CD4-positive, alpha-beta T cell (primary cell): ENCODE measurements around the gene HOXC9. TPM values are rescaled to one million over a fixed set of nuclear protein-coding genes. Genes with fewer than 3 reads are reported as not detected.

ENCODE experiments used
- ATAC-seq: fragments of 200-7000 bp; cut with Tn5 transposase; one replicate; pipeline ENCODE4 v1.10.0; 2022; ENCODE audit warnings: mild to moderate bottlenecking; ENCODE audit not compliant: poor library complexity
- CTCF ChIA-PET: fragments of 350-600 bp; sonication (Branson Sonifier 250); formaldehyde crosslinking; loops from one replicate; lab custom pipeline; 2021; ENCODE audit warnings: antibody characterized with exemption, inconsistent platforms; lab: Charles Lee
- POLR2A ChIA-PET: fragments of 350-600 bp; sonication (Branson Sonifier 250); formaldehyde crosslinking; loops from one replicate; lab custom pipeline; 2021; ENCODE audit warnings: antibody characterized with exemption, inconsistent platforms; lab: Charles Lee
- DNase-seq, 14 experiments: peaks; one replicate each; pipeline ENCODE4 v3.0.0-alpha.2; 2013 to 2020; ENCODE audit warnings: mixed read lengths in 2 of 14
- H3K27ac ChIP-seq, 2 donors: one replicate each; pipeline versions ENCODE4 v1.5.1 to v1.7.0; 2013; ENCODE audit warnings: low read length in 2 of 2, low read depth in 1 of 2, mild to moderate bottlenecking in 1 of 2
- H3K27me3 ChIP-seq, 2 experiments: 1 replicate in 1 of 2; 2 replicates in 1 of 2; pipeline versions ENCODE4 v1.6.1 to v1.7.0; 2013; ENCODE audit warnings: low read length in 2 of 2, control low read depth in 1 of 2, mild to moderate bottlenecking in 1 of 2, moderate library complexity in 1 of 2; ENCODE audit not compliant: insufficient read depth in 2 of 2, control insufficient read depth in 1 of 2
- H3K36me3 ChIP-seq: one replicate; pipeline ENCODE4 v1.6.1; 2013; ENCODE audit warnings: low read length, control low read depth; ENCODE audit not compliant: insufficient read depth
- H3K4me1 ChIP-seq: one replicate; pipeline ENCODE4 v1.6.1; 2013; ENCODE audit warnings: low read length, control low read depth; ENCODE audit not compliant: insufficient read depth
- H3K4me3 ChIP-seq: one replicate; pipeline ENCODE4 v1.5.1; 2013; ENCODE audit warnings: mild to moderate bottlenecking, low read length, moderate library complexity
- H3K9me3 ChIP-seq, 2 experiments: 1 replicate in 1 of 2; 2 replicates in 1 of 2; pipeline versions ENCODE4 v1.6.1 to v1.7.0; 2013; ENCODE audit warnings: low read length in 2 of 2, mild to moderate bottlenecking in 2 of 2, control low read depth in 1 of 2, moderate library complexity in 1 of 2; ENCODE audit not compliant: control insufficient read depth in 1 of 2, insufficient read depth in 1 of 2
- H3K27ac Mint-ChIP-seq: one replicate; pipeline ENCODE4 v1.8.0; 2020; ENCODE audit warnings: mixed read lengths
- H3K27me3 Mint-ChIP-seq: one replicate; pipeline ENCODE4 v1.8.0; 2021; ENCODE audit warnings: mixed read lengths
- H3K36me3 Mint-ChIP-seq: one replicate; pipeline ENCODE4 v1.8.0; 2021; ENCODE audit warnings: low read depth, mixed read lengths
- H3K4me1 Mint-ChIP-seq: one replicate; pipeline ENCODE4 v1.8.0; 2021; ENCODE audit warnings: low read depth, mixed read lengths
- H3K4me3 Mint-ChIP-seq: one replicate; pipeline ENCODE4 v1.8.0; 2020; ENCODE audit warnings: mild to moderate bottlenecking, mixed read lengths
- H3K9me3 Mint-ChIP-seq: one replicate; pipeline ENCODE4 v1.8.0; 2020; ENCODE audit warnings: mixed read lengths
- intact Hi-C, 2 experiments: fragments of 100-400 bp; cut with DNase I in 1 of 2; cut with micrococcal nuclease in 1 of 2; formaldehyde crosslinking; loops; one replicate each; pipeline versions ENCODE4 v1.15.1 to v1.9.0; 2023 to 2025; cut with DNase I, micrococcal nuclease
- total RNA-seq, 174 experiments: library from RNA in 2 of 174; stranded (reverse) in 2 of 174; gene quantifications; one replicate each; pipeline ENCODE4 v1.2.3 and lab custom pipeline; 2021 to 2026
- TF ChIP-seq, protein P1 (sequence below): fragments of 200-600 bp; IDR thresholded peaks from one replicate; pipeline ENCODE4 v1.8.0; 2022; ENCODE audit warnings: antibody characterized with exemption, mild to moderate bottlenecking

Gene HOXC9
- total RNA-seq, 2 experiments from 2014 or later: not detected

DNA sequence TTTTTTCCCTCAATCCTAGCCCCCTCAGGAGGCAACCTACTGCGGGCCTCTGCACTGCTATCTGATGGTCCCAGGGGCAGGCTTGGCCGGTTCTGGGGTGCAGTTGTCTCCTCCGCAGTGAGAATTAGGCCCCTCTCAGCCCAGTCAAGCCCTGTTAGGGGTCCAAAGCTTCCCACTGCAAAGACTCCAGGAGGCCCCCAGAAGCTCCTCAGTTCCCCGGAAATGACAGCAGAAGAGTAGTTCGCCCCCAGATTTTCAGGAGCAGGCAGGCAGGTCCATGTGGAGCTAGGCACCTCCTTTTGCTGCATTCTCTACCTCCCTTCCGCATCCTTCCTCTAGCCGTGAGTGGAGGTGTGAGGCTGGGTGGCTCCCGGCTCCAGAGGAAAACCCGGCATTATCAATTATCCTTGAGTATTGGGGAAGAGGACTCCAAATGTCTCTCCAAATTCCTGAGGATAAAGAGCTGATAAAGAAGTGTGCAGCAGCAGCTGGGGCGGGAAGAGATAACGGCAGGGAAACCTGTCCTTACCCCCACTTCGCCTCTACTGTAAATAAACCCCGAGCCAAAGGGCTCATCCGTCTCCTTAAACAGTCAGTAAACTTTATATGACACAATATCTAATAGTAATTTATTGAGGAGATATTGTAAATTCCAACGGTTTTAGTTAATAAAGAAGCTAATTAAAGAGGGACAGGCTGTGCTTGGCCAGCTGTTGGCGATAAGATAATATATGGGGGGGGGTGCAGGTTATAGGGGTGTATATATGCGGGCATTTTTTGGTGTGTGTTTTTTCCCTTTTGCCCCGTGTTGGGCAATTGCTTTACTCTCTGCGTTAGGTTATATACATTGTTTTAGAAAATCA is 45.9 kb upstream of the HOXC9 start:
- Histone ChIP-seq H3K27ac (no peak overlapping the region), H3K4me1 (peaks cover 49% of the 10 kb centered on the region), H3K9me3 (peaks cover 4 to 85% of the 10 kb centered on the region in 2 experiments), H3K27me3 (peaks cover 97 to 99% of the 10 kb centered on the region in 2 experiments), H3K36me3 (no peaks in the 10 kb centered on the region), H3K4me3 (no peak overlapping the region)
- POLR2A ChIA-PET: interaction anchor here (1.4 kb wide), 1 partner anchor 18 kb away, joined by 3 read pairs; the partner anchor contains the start of gene HOXC11
- H3K27ac Mint-ChIP-seq: peak overlapping the region; percentile 51
- H3K4me1 Mint-ChIP-seq: peaks cover 33% of the 10 kb centered on the region
- DNase-seq (no peak), ATAC-seq (no peak)
- intact Hi-C loops: loop anchor here in 1 of 2 experiments (5.0 kb wide), 1 partner anchor 33 kb away; the partner anchor contains the start of gene HOXC10
- H3K9me3 Mint-ChIP-seq: no peaks in the 10 kb centered on the region
- H3K36me3 Mint-ChIP-seq: no peaks in the 10 kb centered on the region
- no peak overlapping the region for H3K4me3 Mint-ChIP-seq
- H3K27me3 Mint-ChIP-seq: peaks cover 95% of the 10 kb centered on the region
- CTCF ChIA-PET: no interaction called here
- TF ChIP-seq, protein P1, sequence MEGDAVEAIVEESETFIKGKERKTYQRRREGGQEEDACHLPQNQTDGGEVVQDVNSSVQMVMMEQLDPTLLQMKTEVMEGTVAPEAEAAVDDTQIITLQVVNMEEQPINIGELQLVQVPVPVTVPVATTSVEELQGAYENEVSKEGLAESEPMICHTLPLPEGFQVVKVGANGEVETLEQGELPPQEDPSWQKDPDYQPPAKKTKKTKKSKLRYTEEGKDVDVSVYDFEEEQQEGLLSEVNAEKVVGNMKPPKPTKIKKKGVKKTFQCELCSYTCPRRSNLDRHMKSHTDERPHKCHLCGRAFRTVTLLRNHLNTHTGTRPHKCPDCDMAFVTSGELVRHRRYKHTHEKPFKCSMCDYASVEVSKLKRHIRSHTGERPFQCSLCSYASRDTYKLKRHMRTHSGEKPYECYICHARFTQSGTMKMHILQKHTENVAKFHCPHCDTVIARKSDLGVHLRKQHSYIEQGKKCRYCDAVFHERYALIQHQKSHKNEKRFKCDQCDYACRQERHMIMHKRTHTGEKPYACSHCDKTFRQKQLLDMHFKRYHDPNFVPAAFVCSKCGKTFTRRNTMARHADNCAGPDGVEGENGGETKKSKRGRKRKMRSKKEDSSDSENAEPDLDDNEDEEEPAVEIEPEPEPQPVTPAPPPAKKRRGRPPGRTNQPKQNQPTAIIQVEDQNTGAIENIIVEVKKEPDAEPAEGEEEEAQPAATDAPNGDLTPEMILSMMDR: no peak

DNA sequence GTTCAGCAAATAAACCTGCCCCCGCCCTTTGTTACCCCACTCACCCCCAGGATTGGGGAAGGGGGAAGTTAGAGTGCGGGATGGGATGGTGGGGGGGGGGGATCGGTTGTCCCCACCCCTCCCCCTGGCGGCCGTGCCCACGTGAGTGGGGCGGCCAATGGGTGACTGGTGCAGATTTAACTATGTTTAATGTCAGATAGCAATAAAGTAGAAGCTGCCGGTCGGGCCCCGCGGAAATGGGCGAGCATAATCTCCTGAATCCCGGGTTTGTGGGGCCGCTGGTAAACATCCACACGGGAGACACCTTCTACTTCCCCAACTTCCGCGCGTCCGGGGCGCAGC is 45.3 kb upstream of the HOXC9 start, which contains the start of gene HOXC12:
HOXC12 (plus strand) TSS at position 210 of the 342 bp plus-strand sequence; CDS start at position 237, 27 bp downstream.
- Mint-ChIP-seq H3K9me3 (no peaks in the 10 kb centered on the region), H3K27ac (peak within 1 kb of the TSS; percentile 51), H3K4me3 (no peak within 1 kb of the TSS), H3K36me3 (no peaks in the 10 kb centered on the region), H3K4me1 (peaks cover 33% of the 10 kb centered on the region), H3K27me3 (peaks cover 95% of the 10 kb centered on the region)
- TF ChIP-seq, protein P1: no peak
- ATAC-seq (no peak), DNase-seq (no peak)
- Histone ChIP-seq H3K27ac (no peak within 1 kb of the TSS), H3K36me3 (no peaks in the 10 kb centered on the region), H3K27me3 (peaks cover 97 to 99% of the 10 kb centered on the region in 2 experiments), H3K9me3 (peaks cover 4 to 79% of the 10 kb centered on the region in 2 experiments), H3K4me1 (peaks cover 49% of the 10 kb centered on the region), H3K4me3 (no peak within 1 kb of the TSS)
- POLR2A ChIA-PET: interaction anchor here (1.4 kb wide), 1 partner anchor 18 kb away, joined by 3 read pairs; the partner anchor contains the start of gene HOXC11
- intact Hi-C loops: loop anchor here in 1 of 2 experiments (5.0 kb wide), 1 partner anchor 33 kb away; the partner anchor contains the start of gene HOXC10
- CTCF ChIA-PET: no interaction called here

DNA sequence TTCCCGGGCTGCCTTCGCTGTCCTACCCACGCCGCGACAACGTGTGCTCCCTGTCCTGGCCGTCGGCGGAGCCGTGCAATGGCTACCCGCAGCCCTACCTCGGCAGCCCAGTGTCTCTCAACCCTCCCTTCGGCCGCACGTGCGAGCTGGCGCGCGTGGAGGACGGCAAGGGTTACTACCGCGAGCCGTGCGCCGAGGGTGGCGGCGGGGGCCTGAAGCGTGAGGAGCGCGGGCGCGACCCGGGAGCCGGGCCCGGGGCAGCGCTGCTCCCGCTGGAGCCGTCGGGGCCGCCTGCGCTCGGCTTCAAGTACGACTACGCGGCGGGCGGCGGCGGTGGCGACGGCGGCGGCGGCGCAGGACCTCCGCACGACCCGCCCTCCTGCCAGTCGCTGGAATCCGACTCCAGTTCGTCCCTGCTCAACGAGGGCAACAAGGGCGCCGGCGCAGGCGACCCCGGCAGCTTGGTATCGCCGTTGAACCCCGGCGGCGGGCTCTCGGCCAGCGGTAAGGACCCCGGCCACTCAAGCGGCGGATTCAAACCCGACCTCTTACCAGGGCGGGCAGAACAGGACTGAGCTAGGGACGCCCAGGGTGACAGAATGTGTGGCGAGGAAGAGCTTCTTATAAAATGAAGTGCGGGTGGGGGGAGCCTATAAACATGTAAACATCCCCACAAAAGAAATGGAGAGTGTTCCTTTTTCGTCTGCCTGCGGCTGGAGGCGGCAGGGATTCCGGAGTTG is 44.8 kb upstream of the HOXC9 start:
- ChIA-PET CTCF (no interaction called here), POLR2A (interaction anchor here (1.4 kb wide), 1 partner anchor 17 kb away, joined by 3 read pairs; the partner anchor contains the start of gene HOXC11)
- no peaks in the 10 kb centered on the region for H3K36me3 ChIP-seq
- H3K27me3 Mint-ChIP-seq: peaks cover 95% of the 10 kb centered on the region
- peaks cover 34% of the 10 kb centered on the region for H3K4me1 Mint-ChIP-seq
- H3K9me3 Mint-ChIP-seq: no peaks in the 10 kb centered on the region
- H3K27me3 ChIP-seq: peaks cover 97 to 99% of the 10 kb centered on the region in 2 experiments
- intact Hi-C loops: no loop called here
- no peak overlapping the region for H3K4me3 Mint-ChIP-seq
- DNase-seq (no peak), ATAC-seq (peak; percentile 12)
- no peak overlapping the region for H3K27ac Mint-ChIP-seq
- TF ChIP-seq, protein P1: no peak
- H3K4me3 ChIP-seq: no peak overlapping the region
- H3K4me1 ChIP-seq: peaks cover 49% of the 10 kb centered on the region
- no peaks in the 10 kb centered on the region for H3K36me3 Mint-ChIP-seq
- H3K27ac ChIP-seq: no peak overlapping the region
- H3K9me3 ChIP-seq: peaks cover 4 to 78% of the 10 kb centered on the region in 2 experiments
